HEK293T (cell line): ENCODE data around the gene MFAP2.

Experiments used
- ARNT ChIP-seq: fragments of 450-650 bp; IDR thresholded peaks from 2 replicates; pipeline ENCODE4 v1.6.1; 2017; ENCODE audit warnings: mild to moderate bottlenecking
- BHLHE40 ChIP-seq: fragments of 450-650 bp; IDR thresholded peaks from 2 replicates; pipeline ENCODE4 v1.6.1; 2016; ENCODE audit warnings: mild to moderate bottlenecking, moderate library complexity, borderline replicate concordance
- FOXK2 ChIP-seq: fragments of 450-650 bp; IDR thresholded peaks from 2 replicates; pipeline ENCODE4 v1.6.1; 2016; ENCODE audit warnings: mild to moderate bottlenecking
- HDGF ChIP-seq: fragments of 450-650 bp; IDR thresholded peaks from 2 replicates; pipeline ENCODE4 v1.6.1; 2017; ENCODE audit warnings: antibody characterized with exemption, borderline replicate concordance
- LEF1 ChIP-seq: fragments of 450-650 bp; IDR thresholded peaks from 2 replicates; pipeline ENCODE4 v1.6.1; 2017; ENCODE audit warnings: mild to moderate bottlenecking, borderline replicate concordance
- NFRKB ChIP-seq: fragments of 450-650 bp; IDR thresholded peaks from 2 replicates; pipeline ENCODE4 v1.6.1; 2016; ENCODE audit warnings: mild to moderate bottlenecking, moderate library complexity
- SP1 ChIP-seq: fragments of 450-650 bp; IDR thresholded peaks from 2 replicates; pipeline ENCODE4 v1.6.1; 2017

DNA sequence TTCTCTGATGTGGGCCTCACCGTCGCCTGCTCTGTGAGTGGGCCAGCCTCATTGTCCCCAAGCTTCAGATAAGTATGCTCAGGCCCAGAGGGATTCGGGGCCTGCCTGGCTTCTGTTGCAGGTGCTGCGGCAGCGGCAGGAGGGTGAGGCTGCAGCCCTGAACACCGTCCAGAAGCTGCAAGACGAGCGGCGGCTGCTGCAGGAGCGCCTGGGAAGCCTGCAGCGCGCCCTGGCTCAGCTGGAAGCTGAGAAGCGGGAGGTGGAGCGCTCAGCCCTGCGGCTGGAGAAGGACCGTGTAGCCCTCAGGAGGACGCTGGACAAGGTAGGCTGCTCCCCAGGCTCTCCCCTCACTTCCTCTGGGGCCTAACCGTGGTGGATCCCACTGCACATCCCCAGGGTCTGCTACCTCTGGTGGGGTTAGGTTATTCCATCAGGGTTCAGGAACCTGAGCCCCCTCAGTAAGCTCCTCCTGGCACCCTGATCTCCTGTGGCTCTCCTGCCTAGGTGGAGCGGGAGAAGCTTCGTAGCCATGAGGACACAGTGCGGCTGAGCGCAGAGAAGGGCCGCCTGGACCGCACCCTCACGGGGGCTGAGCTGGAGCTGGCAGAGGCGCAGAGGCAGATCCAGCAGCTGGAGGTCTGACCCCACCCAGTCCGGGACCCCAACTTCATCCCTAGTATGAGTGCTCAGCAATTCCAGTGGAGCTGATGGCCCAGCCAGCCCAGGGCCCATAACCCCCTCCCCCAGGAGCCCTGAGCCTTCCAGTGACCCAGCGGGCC, 10.1 kb downstream of the MFAP2 start:
- no peak for TF ChIP-seq BHLHE40
- no peak for TF ChIP-seq SP1
- no peak for TF ChIP-seq HDGF
- no peak for TF ChIP-seq LEF1
- no peak for TF ChIP-seq NFRKB
- TF ChIP-seq ARNT: no peak
- no peak for TF ChIP-seq FOXK2
